HG02970 (cell line): Measurements from ENCODE around the gene AP2A1.
"Not testable (repeated sequence)": the region's sequence is repeated elsewhere in the genome, so short reads cannot be mapped to it uniquely, and the experiment has no call there.

ENCODE experiments used
- ATAC-seq: cut with Tn5 transposase; IDR thresholded peaks from one replicate; pipeline ENCODE4 v1.9.1; 2021; ENCODE audit warnings: mild to moderate bottlenecking, moderate library complexity, moderate number of reproducible peaks; ENCODE audit not compliant: unreplicated experiment, low FRiP score

AP2A1 gene

DNA sequence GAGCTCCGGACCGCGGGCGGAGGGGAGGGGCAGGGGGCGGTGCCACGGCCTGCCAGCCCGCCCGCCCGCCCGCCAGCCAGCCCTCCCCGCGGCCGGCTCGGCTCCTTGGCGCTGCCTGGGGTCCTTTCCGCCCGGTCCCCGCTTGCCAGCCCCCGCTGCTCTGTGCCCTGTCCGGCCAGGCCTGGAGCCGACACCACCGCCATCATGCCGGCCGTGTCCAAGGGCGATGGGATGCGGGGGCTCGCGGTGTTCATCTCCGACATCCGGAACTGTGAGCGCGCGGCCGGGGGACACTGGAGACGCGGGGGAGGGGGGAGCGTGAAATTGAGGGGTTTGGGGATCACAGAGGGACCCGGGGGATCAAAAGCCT is at the start of gene AP2A1:
Gene AP2A1 (plus strand): TSS at position 72 of the 370 bp plus-strand sequence. CDS start 133 bp downstream, at position 205.
- ATAC-seq: no peak

DNA sequence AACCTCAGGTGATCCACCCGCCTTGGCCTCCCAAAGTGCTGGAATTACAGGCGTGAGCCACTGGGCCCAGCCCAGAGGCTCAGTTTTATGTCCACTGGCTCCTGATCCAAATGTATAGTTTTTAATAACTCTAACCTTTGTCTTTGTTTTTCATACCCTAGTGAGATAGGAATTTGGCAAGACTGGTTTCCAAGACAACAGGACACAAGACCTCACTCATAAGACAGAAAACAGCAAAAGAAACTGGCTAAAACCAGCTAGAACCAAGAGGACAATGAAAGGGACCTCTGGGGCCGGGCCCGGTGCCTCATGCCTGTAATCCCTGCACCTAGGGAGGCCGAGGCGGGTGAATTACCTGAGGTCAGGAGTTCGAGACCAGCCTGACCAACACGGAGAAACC is 48.3 kb upstream of the AP2A1 start:
- ATAC-seq: no peak

DNA sequence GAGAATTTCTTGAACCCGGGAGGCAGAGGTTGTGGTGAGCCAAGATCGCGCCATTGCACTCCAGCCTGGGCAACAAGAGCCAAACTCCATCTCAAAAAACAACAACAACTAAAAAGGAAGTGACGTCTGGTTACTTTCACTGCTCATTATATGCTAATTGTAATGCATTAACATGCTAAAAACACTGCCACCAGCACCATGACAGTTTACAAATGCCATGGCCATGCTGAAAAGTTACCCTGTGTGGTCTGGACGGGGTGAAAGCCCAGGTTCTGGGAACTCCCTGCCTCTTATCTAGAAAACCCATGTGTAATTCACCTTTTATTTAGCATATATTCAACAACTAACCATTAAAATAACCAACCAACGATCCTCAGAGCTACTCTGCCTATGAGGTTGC is 47.8 kb upstream of the AP2A1 start:
- ATAC-seq: no peak

DNA sequence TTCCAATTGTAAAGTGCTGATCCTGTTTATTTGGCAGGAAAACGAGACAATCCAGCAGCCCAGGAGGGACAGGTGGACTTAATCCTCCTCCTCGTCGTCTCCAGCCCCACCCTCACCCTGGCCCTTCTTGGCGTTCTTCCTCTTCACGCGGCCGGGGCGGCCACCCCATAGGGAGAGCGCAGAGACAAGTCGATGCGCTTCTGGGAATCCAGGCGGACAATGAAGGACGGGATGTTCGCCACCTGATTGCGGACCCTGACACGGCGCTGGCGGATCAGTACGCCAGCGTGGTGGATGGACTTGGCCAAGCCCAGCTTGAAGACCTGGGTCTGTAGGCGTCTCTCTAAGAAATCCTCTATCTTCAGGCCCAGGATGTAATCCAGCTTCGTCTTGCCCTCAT is 47.4 kb upstream of the AP2A1 start:
- not testable (repeated sequence) for ATAC-seq

DNA sequence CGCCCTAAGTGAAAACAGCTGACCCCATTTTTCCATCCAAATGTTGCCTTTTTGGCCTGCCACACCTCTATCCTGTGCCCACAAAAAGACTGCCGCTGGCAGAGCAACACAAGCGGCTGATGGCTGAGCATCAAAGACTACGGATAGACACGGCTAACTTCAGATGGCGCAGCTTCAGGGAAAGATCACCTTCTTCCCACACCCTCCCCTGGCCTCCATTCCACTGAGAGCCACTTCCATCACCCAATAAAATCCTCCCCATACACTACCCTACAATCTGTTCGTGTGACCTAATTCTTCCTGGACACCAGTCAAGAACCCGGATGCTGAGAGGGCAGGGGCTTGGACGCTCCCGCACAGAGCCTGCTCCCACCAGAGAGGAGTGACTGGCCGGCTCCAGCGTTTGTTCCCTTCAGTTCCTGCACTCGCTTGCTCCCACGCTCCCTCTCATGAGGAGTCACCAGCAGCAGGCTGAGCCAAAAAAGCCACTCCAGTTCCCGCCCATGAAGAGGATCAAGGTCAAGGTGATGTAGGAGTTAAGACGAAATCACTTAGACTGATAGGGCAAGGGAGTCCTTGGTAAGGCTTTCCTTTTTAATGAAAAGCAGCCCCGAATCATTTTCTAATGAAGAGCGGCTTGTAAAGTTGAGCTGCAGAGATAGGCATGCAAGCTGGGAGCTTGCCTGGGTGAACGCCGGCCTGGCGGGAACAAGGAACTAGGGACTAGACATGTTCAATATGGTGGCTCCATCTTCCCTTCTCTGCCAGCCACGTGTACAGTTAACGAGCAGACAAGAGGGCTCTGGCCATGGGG is 39.4 kb upstream of the AP2A1 start:
- no peak for ATAC-seq

DNA sequence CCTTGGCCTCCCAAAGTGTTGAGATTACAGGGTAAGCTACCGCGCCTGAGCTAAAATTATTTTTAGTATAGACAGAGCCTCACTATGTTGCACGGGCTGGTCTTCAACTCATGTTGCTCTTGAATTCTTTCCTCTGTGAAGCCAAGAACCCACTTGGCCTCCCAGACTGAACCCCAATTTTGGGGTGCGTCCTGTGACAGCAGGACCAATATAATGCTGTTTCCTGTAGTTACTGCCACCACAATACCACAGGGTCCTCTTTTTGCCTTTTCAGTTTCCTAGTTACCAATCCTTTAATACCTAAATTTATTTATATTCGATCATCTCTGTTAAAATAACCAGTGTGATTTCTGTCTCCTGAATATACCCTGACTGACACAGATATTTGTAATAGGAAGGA is 36.6 kb upstream of the AP2A1 start:
- ATAC-seq: no peak

DNA sequence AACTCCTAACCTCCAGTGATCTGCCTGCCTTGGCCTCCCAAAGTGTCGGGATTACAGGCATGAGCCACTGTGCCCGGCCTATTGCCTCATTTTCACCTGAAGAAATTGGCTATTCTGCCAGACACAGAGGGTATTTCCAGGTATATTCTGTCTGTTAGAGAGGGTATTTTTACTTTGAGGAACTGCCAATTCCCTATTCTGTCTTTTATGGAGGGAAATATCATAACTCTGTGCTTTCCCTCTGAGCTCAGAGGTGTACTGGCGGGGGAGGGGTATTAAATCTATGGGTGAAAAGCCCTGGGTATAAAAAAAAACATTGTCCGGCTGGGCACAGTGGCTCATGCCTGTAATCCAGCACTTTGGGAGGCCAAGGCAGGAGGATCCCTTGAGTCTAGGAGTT is 28.5 kb upstream of the AP2A1 start:
- ATAC-seq: no peak

DNA sequence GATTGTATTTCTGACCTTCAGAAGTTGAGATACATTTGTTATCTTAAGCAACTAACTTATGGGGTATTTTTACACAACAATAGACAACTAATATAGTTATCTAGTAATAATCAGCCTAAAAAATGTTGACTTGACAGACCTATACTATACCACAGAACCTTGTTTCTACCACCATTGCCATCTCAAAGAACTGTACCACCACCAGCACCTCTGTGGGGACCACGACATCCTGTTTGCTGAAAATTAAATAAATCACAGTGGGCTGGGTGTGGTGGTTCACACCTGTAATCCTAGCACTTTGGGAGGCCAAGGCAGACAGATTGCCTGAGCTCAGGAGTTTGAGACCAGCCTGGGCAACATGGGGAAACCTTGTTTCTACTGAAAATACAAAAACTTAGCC is 27.7 kb upstream of the AP2A1 start:
- no peak for ATAC-seq

DNA sequence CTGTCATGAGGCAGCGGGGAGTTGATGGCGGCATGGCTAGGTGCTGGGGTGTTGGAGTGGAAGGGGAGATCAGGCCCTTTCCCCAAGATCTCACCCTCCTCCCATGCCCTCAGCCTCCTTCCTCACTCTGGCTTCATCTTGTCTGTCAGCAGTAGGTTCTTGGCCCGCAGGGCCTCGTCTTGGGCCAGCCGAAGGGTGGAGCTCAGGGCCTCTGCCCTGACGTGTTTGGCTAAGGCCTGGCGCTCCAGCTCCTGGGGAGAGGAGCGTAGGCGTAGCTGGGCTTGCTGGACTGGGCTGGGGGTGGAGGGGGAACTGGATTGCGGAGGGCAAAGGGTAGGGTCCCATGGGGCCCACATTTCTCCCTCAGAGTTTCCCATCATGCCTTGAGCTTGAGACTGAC is 26.9 kb upstream of the AP2A1 start:
- ATAC-seq: no peak

DNA sequence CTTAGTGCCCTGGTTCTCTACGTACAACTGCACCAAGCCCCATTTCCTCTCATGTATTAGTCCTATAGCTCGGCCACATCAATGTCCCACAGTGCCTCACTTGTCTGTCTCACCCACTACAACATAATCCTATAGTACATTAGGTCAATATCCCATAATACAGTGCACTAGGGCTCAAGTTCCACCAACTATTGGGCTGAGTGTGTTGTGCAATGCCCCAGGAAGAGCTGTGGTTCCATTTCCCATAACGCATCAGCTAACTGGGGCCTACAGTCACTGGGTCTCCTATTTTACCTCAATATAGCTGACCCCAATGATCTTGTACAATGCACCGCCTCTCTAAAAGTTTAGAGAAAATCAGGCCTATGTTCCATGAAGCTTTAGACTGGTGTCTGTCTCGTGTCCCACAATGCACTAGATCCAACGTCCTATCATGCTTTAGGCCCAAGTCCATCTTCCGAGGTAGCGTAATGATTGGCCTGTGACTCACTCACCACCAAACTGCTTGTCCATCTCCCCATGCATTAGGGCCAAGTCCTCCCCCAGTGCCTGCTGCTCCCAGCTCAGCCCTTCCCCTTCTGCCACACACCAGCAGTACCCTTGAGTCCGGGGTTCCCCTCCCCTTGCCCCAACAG is 25.5 kb upstream of the AP2A1 start:
- no peak for ATAC-seq

DNA sequence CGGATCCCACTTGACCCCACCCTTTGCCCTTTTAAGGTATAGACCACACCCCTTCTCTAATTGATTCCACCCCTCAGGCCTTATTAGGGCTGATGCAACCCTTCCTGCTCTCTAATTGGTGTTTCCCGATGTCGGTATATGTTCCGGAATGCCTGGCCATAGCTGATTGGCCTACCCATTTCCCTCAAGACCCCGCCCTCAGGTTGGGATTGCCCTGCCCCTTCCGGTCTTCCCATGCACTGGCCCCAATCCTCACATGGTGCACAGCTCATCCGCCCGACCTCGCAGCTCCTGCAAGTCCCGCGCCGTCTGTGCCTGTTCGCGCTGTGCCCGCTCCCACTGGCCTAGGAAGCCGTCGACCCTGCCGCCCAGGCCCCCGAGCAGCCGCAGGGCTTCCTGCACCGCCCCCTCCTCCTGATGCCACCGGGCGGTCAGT is 21.8 kb upstream of the AP2A1 start:
- ATAC-seq: no peak

DNA sequence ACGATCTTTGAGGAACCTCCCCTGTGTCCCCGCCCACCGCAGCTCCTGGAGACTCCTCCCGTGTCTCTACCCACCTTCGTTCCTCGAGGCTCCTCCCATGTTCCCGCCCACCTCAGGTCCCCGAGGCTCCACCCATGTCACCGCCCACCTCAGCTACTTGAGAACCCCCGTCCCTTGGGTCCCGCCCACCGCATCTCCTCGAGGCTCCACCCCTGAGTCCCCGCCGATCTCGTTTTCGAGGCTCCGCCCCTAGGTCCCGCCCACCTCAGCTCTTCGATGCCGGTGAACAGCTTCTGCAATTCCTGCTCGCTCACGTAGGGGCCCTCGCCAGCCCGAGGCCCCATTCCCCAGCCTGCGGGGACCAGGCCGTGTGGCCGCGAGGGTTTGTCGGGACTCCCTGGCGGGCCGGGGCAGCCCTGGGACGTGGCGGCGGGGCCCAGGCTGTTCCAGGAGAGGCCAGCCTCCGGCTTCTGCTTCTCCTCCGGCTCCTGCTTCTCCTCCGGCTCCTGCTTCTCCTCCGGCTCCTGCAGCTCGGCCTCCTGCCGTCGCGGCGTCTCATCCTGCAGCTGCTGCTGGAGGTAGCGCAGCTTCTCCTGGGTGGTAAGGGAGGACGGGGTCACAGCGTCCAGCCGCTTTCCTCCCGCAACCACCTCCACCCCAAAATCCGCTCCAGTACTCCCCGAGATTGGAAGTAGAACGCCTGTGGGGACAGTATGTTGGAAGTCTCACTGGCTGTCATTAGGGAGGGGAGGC is 20.4 kb upstream of the AP2A1 start:
- ATAC-seq: no peak

DNA sequence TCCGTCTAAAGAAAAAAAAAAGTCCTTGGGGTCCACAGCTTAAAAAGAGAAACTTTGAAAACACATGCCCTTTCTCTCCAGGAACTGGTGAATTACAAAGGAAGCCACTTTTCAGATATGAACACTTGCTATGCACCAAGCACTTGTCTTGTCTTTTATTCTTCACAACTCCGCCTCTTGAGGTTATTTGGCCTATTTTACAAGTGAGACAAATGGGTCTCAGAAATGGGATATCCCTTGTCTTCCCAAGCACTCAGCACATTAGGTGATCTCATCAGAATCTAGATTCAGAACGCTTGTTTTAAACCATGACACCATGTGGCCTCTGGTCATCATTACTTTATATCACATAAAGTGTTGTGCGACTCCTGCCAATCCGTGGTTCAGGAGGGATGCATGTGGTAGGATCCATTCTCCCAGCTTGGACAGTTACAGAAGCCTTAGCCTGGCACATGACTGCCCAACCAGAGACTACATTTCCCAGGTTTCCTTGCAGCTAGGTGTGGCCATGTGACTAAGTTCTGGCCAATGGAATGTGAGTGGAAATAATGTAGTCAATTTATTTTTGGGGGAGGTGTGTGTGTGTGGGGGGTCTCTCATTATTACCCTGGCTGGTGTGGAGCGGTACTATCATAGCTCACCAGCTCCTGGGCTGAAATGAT is 17.6 kb upstream of the AP2A1 start:
- no peak for ATAC-seq

DNA sequence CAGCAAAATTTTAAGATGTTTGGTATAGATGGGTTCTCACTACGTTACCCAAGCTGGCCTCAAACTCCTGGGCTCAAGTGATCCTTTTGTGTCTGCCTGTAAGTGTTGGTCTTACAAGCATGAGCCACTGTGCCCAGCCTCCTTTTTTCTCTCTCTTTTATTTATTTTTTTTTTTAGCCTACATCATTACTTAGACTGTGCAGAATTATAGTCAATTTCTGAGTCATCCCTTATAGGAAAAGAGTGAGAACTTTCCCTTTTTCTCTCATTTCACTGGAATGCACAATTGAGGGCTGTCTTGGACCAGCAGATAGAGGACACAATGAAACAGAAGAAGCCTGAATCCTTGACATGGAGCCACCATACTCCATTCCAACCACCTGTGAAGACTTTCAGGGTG is 17.0 kb upstream of the AP2A1 start:
- no peak for ATAC-seq

DNA sequence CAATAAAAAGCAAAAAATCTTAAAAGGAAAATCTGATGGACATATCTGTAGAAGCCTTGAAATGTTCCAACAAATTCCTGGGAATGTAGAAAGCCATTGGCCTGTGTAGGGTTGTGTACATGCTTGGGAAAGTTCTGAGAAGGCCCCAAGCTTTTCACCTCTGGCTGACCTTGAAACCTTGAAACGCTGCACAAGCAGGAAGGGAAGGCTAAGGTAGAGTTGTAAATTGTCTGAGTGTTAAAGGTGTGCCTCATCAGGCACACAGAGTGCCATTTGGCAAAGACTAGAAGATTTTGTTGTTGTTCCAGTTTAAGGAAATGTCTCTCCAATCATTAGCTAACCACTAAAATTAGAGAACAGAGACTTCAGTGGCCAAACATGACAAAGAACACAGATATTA is 14.1 kb upstream of the AP2A1 start:
- no peak for ATAC-seq

DNA sequence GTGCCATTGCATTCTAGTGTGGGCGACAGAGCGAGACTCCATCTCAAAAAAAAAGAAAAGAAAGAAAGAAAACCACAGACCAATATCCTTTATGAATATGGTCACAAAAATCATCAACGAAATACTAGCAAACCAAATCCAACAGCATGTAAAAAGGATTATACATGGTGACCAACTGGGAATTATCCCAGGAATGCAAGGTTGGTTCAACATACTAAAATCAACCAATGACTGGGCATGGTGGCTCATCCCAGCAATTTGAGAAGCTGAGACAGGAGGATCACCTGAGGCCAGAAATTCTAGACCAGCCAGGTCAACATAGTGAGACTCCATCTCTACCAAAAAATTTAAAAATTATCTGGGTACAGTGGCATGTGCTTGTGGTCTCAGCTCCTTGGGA is 10.8 kb upstream of the AP2A1 start:
- ATAC-seq: no peak

DNA sequence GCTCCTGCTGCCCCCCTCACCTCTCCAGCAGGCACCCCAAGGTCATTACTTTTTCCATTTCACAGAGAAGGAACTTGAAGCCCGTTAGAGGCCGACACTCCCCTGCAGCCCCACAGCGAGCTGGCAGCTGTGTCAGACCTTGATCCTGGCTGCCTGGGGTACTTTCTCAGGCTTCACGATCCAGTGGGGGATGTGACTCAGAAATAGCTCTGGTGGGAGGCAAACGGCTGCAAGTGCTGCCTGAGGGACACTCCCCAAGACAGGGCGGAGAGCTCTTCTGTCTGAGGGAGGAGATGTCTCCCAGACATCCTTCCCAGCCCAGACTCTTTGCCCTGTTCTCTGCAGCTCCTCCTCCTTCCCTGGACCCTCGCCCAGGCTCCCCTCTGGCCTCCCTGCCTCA is 8.5 kb upstream of the AP2A1 start:
- no peak for ATAC-seq

DNA sequence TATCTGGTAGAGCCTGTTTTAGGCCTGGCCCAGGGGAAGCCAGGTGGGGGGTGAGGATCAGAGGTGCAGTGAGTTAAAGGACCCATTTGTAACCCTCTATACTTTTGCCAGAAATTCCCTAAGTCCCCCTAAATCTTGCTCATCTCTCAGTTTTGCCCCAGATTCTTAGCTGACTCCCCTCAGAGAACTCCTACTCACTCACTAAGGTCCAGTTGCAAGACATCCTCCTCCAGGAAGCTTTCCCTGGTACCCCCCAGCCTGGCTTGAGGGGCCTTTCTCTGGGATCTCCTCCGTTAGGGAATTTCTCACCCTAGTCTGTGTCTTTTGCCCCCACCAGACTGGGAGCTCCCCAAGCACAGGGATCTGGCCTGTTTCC is 5.6 kb upstream of the AP2A1 start:
- no peak for ATAC-seq

DNA sequence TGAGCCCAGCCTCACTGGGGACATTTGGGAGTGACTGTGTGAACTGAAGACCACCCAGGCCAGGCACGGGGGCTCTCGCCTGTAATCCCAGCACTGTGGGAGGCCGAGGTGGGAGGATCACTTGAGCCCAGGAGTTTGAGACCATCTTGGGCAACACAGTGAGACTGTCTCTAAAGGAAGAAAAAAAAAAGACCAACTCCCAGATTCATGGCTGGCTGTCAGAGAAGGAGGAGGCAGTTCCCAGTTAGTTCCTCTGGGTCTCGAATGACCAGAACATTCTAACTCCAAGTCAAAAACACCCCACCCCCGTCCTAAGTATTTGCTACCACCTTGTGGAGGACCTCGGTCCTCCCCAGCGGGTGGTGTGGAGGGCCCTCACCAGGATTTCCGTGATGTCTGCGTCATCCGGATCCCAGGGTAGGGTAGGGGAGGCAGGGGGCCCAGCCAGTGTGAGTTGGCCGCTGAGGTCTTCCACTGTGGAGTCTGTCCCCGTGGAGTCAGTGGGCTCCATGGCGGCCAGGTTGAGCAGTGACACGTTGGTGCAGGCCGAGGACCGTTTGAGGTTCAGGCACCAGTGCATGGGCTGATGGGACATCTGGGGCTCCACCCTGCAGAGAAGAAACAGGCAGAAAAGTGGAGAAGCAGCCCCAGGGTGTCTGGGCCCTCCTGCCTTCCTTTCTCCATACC is 5.0 kb upstream of the AP2A1 start:
- ATAC-seq: no peak

DNA sequence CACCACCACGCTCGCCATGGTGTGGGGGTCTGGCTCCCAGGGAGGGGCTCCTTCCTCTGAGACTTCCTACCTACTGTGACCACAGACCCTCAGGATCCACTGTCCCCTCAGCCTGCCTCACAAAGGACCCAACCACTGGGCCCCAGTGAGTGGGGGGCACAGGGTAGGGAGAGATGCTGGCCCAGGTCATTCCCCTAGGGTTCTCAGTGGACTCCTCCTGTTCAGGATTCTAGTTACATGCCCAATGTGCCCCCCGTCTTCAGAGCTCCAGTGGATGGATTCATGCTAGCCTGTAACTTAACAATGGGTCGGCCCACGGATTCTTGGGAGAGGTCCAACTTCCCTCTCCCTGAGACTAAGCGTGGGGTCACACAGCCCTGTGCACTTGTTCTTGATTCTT is 3.6 kb upstream of the AP2A1 start, which contains the start of gene TSKS:
Gene TSKS (minus strand): TSS at position 77 of the 400 bp plus-strand sequence. CDS start 59 bp downstream, at position 18.
- ATAC-seq: no peak
